GM21786 (cell line): ENCODE results near the gene TRIP10.
"Not testable (repeated sequence)": the region's sequence is repeated elsewhere in the genome, so short reads cannot be mapped to it uniquely, and the experiment has no call there.

Experiments used
- ATAC-seq: cut with Tn5 transposase; IDR thresholded peaks from one replicate; pipeline ENCODE4 v1.9.1; 2021; ENCODE audit not compliant: unreplicated experiment

TRIP10 gene

GRCh38 chr19:6767081-6767356 is 27.5 kb downstream of the TRIP10 start:
- ATAC-seq: peak; percentile 11

DNA sequence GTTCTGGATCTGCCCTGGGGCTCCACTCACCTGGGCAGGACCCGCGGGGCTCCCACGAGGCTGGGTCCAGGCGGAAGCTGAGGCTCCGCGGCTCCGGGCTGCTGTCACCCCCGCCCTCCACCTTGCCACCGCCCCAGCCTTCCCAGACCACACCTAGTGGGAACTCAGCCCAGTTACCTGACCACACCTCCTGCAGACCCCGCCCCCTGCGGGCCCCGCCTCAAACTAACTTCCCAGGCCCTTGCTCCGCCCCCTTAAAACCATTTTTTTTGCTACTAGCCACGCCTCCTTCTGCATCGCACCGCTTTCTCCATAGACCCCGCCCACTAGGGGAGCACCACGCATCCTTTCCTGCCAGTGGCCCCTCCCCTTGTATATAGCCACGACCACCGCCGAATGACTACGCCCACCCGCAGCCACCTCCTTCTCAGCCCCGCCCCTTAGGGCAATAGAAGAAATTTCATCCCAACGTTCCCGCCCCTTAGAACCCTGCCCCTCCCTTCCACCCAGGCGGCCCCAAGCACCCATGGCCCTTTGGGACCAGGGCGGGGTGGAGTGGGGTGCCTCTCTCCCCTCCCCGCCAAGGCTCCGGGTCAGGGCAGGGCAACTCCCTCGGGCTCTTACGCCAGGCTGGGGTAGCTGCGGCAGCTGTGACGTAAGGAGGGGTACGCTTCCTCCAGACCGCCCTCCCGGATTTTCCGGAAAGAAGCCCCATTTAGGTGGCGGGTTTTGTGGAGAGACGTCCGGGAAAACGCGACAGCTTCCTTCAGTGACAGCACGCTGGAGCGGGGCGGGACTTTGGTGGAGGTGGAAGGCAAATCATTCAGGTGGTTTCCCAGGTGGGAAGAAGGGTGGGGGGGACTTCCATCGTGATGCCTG is 28.1 kb downstream of the TRIP10 start, which contains the start of gene SH2D3A:
Gene SH2D3A (minus strand): TSS at position 79 of the 879 bp plus-strand sequence. CDS start 3,687 bp downstream, outside the sequence.
- ATAC-seq: peak; percentile 68

DNA sequence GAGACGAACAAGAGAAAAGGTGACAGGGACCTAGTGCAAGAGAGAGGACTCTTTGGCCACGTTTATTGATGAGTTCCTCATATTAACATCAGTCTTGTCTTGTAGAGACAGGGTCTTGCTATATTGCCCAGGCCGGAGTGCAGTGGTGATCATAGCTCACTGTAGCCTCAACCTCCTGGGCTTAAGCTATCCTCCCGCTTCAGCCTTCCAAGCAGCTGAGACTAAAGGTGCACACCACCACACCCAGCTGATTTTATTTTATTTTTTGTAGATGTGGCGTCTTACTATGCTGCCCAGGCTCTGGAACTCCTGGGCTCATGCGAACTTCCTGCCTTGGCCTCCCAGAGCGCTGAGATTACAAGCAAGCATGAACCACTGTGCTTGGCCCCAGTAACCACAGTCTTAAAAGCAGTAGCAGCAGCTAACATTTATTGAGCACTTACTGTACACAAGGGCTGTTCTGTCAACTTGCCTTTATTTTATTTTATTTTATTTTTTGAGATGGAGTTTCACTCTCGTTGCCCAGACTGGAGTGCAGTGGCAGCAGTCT is 28.8 kb downstream of the TRIP10 start:
- no peak for ATAC-seq

- no peak for ATAC-seq
Measured at GRCh38 chr19:6769006-6769619, 29.6 kb downstream of the TRIP10 start.

DNA sequence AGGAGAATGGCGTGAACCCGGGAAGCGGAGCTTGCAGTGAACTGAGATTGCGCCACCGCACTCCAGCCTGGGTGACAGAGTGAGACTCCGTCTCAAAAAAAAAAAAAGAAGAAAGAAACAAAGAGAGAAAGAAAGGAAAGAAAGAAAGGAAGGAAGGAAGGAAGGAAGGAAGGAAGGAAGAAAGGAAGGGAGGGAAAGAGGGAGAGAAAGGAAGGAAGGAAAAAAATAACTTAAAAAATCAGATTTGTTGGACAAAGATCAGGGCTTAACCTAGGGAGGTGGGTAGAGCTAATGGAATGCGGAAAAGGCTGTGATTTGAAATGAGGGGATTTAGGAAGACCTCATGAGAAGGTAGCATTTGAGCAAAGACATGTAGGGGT is 32.2 kb downstream of the TRIP10 start:
- not testable (repeated sequence) for ATAC-seq

DNA sequence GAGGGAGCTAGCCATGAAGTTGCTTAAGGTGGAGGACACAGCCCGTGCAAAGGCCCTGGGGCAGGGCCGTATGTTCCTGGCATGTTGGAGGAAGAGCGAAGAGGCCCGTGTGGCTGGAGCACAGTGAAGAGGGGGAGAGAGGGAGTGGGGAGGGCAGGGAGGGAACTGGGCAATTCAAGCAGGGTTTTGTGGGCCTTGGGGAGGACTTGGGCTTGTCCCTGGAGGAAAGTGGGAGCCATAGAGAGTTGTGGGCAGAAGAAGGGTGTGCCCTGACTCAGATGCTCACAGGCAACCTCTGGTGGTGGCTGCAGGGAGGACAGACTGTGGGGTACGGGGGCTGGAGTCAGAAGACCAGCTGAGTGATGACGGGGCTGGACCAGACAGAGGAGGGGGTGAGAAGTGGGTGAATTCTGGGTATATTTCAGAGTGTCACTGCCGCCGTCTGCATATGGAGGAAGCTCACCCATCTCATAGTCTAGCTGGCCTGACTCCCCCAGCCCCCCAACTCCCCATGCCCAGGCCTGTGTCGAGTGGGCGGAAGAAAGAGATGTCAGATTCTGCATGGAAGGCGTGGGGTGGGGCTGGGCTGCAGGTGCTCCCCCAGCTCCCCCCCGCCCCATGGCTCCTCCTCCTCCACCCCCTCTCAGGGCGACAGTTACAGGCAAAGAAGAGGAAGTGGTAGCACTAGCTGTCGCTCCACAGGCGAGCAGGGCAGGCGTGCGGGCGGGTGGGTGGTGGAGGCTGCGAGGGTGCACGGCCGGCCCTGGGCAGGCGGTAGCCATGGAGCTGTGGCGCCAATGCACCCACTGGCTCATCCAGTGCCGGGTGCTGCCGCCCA is 32.8 kb downstream of the TRIP10 start, which contains the start of gene VAV1:
Gene VAV1 (plus strand): TSS at position 681 of the 838 bp plus-strand sequence. CDS start 100 bp downstream, at position 781.
- no peak for ATAC-seq

- no peak for ATAC-seq
Measured at GRCh38 chr19:6772866-6773322, 33.4 kb downstream of the TRIP10 start.

DNA sequence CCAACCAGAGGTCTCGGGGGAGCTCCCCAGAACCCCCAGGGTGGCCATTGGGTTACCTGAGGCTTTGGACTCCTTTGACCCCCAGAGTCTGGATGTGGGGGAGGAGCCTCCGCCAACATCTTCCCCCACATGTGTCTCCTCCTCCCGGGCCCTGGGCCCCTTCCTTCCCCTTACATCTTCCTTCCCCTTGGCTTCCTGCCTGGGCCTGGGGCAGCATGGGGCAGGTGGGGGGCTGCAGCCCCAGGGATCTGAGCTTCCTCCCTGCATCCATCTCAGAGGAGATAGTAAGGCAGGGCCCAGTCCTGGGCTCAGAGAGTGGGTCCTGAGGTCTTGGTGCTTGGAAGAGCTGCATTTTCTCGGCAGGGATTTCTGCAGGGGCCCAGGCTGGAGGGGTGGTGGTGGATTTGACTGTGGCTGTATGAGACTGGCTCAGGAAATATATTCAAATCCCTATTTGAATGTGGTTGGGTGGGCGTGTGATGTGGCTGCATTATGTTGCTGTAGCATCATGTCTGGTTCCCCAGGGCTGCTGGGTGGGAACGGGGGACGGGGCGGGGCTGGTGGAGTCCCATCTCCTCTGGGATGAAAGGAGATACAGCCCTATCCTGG is 33.9 kb downstream of the TRIP10 start:
- ATAC-seq: no peak

DNA sequence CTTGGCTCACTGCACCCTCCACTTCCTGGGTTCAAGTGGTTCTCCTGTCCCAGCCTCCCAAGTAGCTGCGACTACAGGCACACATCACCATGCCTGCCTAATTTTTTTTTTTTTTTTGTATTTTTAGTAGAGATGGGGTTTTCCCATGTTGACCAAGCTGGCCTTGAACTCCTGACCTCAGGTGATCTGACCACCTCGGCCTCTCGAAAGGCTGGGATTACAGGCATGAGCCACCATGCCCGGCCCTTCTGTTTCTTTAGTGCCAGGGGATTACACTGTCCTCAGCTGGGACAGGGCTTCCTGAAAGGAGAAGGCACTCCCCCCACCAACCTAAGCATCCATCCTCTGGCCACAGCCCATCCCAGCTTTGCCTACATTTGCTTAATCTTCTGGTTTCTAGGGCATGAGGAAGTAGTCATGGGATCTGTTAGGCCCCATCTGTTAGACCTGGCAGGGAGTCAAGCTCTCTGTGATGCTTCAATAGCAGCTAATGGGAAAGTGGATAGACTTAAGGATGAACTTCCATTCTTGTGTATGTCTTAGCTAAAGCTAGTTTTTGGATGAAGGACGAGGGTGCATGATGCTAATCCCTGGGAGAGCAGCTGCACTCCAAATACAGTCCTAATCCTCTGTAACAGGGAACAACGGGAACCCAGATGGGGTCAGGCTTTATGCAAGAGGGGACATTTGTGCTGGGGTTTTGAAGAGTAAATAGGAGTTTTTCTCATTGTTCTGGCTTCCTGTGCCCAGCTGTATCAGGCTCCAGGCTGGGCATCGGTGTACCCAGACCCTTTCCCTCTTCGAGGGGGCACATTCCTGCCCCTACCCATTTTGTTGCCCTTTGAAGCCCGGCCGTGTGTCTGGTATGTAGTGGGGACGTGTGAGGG is 35.6 kb downstream of the TRIP10 start:
- ATAC-seq: no peak

GRCh38 chr19:6776045-6776444 is 36.6 kb downstream of the TRIP10 start:
- not testable (repeated sequence) for ATAC-seq

DNA sequence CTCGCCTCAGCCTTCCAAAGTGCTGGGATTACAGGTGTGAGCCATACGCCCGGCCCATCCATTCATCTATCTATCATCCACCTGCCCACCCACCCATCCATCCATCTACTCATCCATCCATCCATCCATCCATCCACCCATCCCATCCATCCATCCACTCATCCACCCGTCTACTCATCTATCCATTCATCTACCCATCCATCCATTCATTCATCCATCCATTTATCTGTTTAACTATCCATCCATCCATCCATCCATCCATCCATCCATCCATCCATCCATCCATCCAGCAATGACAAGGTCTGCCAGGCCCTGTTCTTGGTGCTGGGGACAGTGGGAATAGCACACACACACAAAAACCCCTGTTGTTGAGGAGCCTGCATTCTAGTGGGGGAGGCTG is 37.5 kb downstream of the TRIP10 start:
- ATAC-seq: no peak

- ATAC-seq: no peak
Measured at GRCh38 chr19:6777434-6777833, 38.0 kb downstream of the TRIP10 start.

DNA sequence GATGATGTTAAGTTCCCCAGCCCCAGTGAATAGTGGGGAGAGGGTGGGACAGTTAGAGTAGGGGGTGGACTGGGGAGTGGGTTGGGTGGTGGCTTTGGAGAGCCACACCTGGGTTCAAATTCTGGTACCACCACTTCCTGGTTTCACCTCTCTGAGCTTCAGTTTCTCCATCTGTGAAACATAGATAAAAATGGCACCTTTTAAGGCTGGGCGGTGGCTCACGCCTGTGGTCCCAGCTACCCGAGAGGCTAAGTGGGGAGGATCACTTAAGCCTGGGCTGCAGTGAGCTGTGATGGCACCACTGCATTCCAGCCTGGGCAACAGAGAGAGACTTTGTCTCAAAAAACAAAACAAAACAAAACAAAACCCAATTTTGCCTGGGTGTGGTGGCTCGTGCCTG is 38.9 kb downstream of the TRIP10 start:
- no peak for ATAC-seq

GRCh38 chr19:6779206-6779605 is 39.7 kb downstream of the TRIP10 start:
- no peak for ATAC-seq

DNA sequence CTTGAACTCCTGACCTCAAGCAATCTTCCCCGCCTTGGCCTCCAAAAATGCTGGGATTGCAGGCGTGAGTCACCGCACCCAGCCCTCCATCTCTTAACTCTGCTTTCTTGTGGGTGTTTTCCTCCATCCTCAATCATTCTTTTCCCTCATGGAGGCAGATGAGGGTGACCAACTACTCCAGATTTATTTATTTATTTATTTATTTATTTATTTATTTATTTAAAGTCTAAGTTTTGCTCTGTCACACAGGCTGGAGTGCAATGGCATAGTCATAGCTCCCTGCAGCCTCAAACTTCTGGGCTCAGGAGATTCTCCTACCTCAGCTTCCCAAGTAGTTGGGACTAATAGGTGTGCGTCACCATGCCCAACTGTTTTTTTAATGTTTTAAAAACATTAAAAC is 47.9 kb downstream of the TRIP10 start:
- no peak for ATAC-seq

GRCh38 chr19:6788896-6789295 is 49.4 kb downstream of the TRIP10 start:
- no peak for ATAC-seq

DNA sequence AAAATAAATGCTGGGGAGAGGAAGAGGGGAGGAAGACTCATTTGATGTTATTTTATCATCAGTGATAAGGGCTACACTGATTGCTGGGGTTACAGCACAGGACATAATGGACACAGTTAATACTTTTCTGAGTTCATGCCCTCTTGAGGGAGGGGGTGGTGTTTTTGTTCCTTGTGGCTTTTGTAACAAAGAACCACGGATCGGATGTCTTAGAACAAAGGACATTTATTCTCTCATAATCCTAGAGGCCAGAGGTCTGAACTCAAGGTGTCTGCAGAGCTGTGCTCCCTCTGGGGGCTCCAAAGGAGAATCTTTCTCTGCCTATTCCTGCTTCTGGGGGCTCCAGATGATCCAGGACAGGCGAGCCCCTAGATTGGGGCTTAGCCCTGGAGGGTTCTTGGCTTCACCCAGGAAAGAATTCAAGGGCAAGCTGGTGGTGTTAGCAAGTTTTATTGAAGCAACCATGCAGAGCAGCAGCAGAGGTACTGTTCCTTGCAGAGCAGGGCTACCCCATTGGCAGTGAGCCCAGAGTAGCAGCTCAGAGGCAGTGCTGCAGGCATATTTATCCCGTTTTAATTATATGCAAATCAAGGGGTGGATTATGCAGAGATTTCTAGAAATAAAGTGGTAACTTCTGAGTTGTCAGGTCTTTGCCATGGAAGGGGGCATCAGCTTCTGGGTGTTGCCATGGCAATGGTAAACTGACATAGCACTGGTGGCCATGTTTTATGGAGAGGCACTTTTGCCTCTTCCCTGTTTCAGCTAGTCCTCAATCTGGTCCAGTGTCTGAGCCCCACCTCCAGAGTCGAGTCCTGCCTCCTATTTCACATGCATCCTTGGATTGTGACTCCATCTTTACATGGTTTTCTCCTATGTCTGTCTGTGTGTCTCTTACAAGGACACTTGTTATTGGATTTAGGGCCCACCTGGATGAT is 51.0 kb downstream of the TRIP10 start:
- no peak for ATAC-seq

- ATAC-seq: no peak
Measured at GRCh38 chr19:6791237-6791636, 51.8 kb downstream of the TRIP10 start.

DNA sequence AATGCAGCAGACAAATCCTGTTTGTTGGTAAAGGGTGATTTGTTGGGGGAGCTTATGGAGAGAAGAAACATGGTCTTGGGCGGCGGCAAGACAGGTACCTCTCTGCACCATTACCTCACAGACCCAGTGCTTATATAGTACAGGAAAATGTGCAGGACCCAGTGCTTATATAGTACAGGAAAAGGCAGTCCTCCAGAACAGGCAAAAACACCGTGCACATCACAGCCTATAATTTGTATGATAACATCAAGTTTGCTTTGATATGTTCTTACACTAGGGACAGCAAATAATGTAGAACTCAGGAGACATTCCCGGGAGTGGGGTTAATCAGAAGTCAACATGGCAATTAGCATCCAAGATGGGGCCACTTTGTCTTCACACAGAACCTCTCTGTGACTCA is 53.9 kb downstream of the TRIP10 start:
- ATAC-seq: no peak
